ENCODE results near the gene CTSK. TPM values are rescaled to one million over a fixed set of nuclear protein-coding genes. Genes with fewer than 3 reads are reported as not detected.

Gene CTSK
- total RNA-seq, 4 donors from 2014 or later: 46.3 to 98.0 (median 64.2) TPM

- H3K9me3 ChIP-seq: no peaks in the 10 kb centered on the region
- H3K36me3 ChIP-seq: no peaks in the 10 kb centered on the region
- H3K27ac ChIP-seq: peak within 1 kb of the TSS; percentile 76
- H3K4me1 ChIP-seq: peaks cover 15% of the 10 kb centered on the region
- no peaks in the 10 kb centered on the region for H3K27me3 ChIP-seq
- DNase-seq (ENCODE audit: low spot score in 2 of 2): no peak
- WGBS: 4% methylated on average over 4 of the region's 4 CpGs
- no peak for TF ChIP-seq EP300 (IDR thresholded peaks at IDR 0.05)
- TF ChIP-seq CTCF (IDR thresholded peaks at IDR 0.05): no peak
- no peak for TF ChIP-seq POLR2A (IDR thresholded peaks at IDR 0.05)
- no peak for TF ChIP-seq POLR2AphosphoS5 (IDR thresholded peaks at IDR 0.05)
- peak within 1 kb of the TSS; percentile 45 for H3K4me3 ChIP-seq
Observed at GRCh38 chr1:150765296-150765976, 42.6 kb downstream of the CTSK start, which contains the start of gene CTSS. TSS of gene CTSS (minus strand) at chr1:150765778. CDS start at chr1:150764763, 1,015 bp downstream.

GRCh38 chr1:150764617-150765101 is 43.4 kb downstream of the CTSK start:
- DNase-seq (ENCODE audit: low spot score in 2 of 2): no peak

GRCh38 chr1:150763018-150763417 is 45.0 kb downstream of the CTSK start:
- TF ChIP-seq EP300 (IDR thresholded peaks at IDR 0.05) (no peak), POLR2A (IDR thresholded peaks at IDR 0.05) (no peak), POLR2AphosphoS5 (IDR thresholded peaks at IDR 0.05) (no peak), CTCF (IDR thresholded peaks at IDR 0.05) (no peak)
- Histone ChIP-seq H3K4me3 (no peak overlapping the region), H3K4me1 (peaks cover 15% of the 10 kb centered on the region), H3K9me3 (no peaks in the 10 kb centered on the region), H3K27ac (no peak overlapping the region), H3K27me3 (no peaks in the 10 kb centered on the region), H3K36me3 (no peaks in the 10 kb centered on the region)
- no peak for DNase-seq (ENCODE audit: low spot score in 2 of 2)
- whole genome bisulfite sequencing: 93% methylated on average over 3 of the region's 3 CpGs

More at GRCh38 chr1:150764617-150765101, 43.4 kb downstream of the CTSK start:
- no peaks in the 10 kb centered on the region for H3K9me3 ChIP-seq
- no peak for TF ChIP-seq POLR2AphosphoS5 (IDR thresholded peaks at IDR 0.05)
- TF ChIP-seq CTCF (IDR thresholded peaks at IDR 0.05): no peak
- no peak for TF ChIP-seq EP300 (IDR thresholded peaks at IDR 0.05)
- TF ChIP-seq POLR2A (IDR thresholded peaks at IDR 0.05): no peak
- H3K4me3 ChIP-seq: peak overlapping the region; percentile 45
- H3K4me1 ChIP-seq: peaks cover 15% of the 10 kb centered on the region
- no peaks in the 10 kb centered on the region for H3K36me3 ChIP-seq
- peak overlapping the region; percentile 76 for H3K27ac ChIP-seq
- WGBS: 42% methylated on average over 2 of the region's 2 CpGs
- H3K27me3 ChIP-seq: no peaks in the 10 kb centered on the region

- no peak overlapping the region for H3K27ac ChIP-seq
- TF ChIP-seq POLR2AphosphoS5 (IDR thresholded peaks at IDR 0.05) (no peak), CTCF (IDR thresholded peaks at IDR 0.05) (no peak)
- no peaks in the 10 kb centered on the region for H3K27me3 ChIP-seq
- 82% methylated on average over 2 of the region's 2 CpGs for WGBS
- no peak for DNase-seq (ENCODE audit: low spot score in 2 of 2)
- H3K9me3 ChIP-seq: no peaks in the 10 kb centered on the region
- H3K36me3 ChIP-seq: no peaks in the 10 kb centered on the region
- peaks cover 15% of the 10 kb centered on the region for H3K4me1 ChIP-seq
- no peak overlapping the region for H3K4me3 ChIP-seq
Observed at GRCh38 chr1:150762552-150762951, 45.5 kb downstream of the CTSK start.

DNA sequence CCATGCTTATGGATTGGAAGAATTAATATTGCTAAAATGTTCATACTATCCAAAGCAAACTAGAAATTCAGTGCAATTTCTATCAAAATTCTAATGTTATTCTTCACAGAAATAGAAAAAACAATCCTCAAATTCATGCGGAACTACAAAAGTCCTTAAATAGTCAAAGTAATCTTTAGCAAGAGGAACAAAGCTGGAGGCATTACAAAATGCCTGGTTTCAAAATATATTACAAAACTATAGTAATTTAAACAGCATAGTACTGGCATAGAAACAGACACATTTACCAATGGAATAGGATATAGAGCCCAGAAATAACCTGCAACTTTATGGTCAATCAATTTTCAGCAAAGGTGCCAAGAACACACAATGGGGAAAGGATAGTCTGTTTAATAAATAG is 46.3 kb downstream of the CTSK start:
- H3K4me3 ChIP-seq: no peak overlapping the region
- no peak for TF ChIP-seq EP300 (IDR thresholded peaks at IDR 0.05)
- no peak for TF ChIP-seq POLR2AphosphoS5 (IDR thresholded peaks at IDR 0.05)
- no peak for TF ChIP-seq POLR2A (IDR thresholded peaks at IDR 0.05)
- TF ChIP-seq CTCF (IDR thresholded peaks at IDR 0.05): no peak
- H3K4me1 ChIP-seq: peaks cover 15% of the 10 kb centered on the region
- no peaks in the 10 kb centered on the region for H3K9me3 ChIP-seq
- H3K27ac ChIP-seq: no peak overlapping the region
- 92% methylated on average over 1 of the region's 1 CpG for WGBS
- no peak for DNase-seq (ENCODE audit: low spot score in 2 of 2)
- no peaks in the 10 kb centered on the region for H3K27me3 ChIP-seq
- H3K36me3 ChIP-seq: no peaks in the 10 kb centered on the region
